Ecto neural progenitor cell (in vitro differentiated cells): ENCODE results near the gene GFRA1.

ENCODE experiments used
- DNase-seq: peaks from one replicate; pipeline ENCODE4 v3.0.0-alpha.2; 2018; ENCODE audit warnings: low spot score

GFRA1 gene

GRCh38 chr10:116270771-116271592, 2.0 kb downstream of the GFRA1 start:
- peak; percentile 74 for DNase-seq

GRCh38 chr10:116270126-116270770, 2.8 kb downstream of the GFRA1 start:
- DNase-seq: no peak

DNA sequence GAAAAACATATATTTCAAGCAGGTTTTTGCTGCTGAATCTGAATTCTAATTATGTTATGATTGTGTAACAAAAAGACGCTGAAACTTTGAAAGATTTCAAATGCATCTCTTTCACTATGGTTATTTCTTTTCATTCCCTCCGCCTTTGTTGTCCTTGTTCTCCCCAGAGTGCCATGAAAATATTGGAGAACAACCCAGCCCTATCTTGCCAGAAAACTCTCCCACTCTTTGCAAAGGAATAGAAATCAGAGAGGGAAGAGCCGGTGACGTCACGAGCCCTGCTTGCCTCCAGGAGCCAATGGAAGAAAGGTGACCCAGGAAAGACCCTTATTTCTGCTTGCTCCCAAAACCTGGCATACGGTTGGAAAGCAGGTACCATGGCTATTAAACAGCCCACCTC, 3.4 kb downstream of the GFRA1 start:
- DNase-seq: no peak

GRCh38 chr10:116268976-116269375, 4.0 kb downstream of the GFRA1 start:
- DNase-seq: no peak

- no peak for DNase-seq
Measured at GRCh38 chr10:116265686-116266085, 7.3 kb downstream of the GFRA1 start.

GRCh38 chr10:116263870-116264655, 8.9 kb downstream of the GFRA1 start:
- no peak for DNase-seq

DNA sequence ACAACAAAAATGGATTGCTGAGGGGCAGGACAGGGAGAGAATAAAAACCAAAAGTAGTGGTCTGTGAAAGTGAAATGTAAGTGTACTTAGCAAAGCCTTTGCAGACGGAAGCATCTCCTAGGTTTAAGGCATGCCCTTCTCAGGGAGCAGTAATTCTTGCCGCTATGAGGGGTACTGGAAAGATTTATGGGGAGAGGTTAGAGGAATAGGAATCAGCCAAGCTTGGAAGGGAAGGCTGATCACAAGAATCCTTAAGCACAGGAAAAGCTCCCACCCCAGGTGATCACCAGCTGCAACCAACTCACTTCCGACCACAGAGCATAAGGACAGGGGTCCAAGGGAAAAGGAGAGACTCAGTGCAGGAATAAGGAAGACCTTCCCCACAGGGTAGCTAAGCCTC, 10.3 kb downstream of the GFRA1 start:
- DNase-seq: no peak

- no peak for DNase-seq
Measured at GRCh38 chr10:116260599-116260998, 12.4 kb downstream of the GFRA1 start.

GRCh38 chr10:116259638-116260037, 13.4 kb downstream of the GFRA1 start:
- no peak for DNase-seq

DNA sequence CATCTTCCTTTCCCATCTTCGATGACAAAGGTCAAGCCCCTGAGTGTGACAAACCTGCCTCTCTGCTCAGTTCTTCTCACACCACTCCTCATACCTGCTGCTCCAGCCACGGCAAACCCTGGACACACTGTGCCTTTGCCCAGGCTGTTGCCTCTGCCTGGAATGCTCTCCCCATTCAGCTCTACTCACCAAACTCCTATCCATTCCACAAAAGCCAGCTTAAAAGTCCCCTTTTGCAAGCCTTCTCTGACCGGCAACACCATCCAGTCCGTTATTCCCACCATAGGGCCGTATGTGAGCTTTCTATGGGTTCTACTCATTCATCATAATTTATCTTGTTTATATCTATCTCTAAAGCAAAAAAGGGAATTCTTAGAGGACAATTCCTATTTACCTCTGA, 15.2 kb downstream of the GFRA1 start:
- DNase-seq: no peak

- DNase-seq: no peak
Measured at GRCh38 chr10:116256752-116257259, 16.2 kb downstream of the GFRA1 start.

DNA sequence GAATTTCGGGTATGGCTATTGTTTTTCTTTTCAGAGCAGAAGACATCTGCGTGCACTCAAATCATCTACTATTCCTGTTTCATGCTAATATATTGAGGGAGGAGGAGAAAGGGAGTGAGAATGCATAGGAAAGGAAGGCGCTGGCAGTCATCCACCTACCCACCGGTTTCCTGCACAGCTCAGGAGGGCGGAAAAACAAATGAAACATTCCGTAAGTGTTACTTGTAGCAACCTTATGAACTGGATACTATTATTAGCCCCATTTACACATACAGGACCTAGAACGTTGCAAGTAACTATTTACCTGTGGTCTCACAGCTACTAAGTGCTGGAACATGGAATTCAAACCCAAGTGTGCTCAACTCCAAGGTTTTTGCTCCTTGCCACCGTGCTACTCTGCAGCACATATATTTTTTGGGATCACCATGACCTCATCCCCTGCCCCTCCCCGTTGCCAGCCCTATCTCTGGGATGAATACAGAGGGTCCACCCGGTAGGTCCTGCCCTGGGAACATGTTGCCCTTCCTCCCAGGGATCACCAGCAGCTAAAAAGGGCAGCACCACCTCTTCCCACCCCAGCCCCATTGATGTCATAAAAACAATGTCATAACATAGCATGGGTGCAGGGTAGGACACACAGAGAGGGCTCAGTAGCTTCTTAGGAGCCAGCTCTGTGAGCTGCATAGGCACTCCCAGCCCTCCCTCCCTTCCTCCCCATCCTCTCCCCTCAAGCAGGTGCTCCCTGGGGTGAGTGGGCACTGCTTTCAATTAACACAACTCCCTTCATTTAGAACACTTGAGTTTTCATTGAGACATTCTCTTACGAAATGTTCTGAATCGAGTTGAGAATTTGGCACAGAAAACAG, 16.9 kb downstream of the GFRA1 start:
- DNase-seq: no peak

GRCh38 chr10:116254422-116255155, 18.4 kb downstream of the GFRA1 start:
- DNase-seq: no peak

DNA sequence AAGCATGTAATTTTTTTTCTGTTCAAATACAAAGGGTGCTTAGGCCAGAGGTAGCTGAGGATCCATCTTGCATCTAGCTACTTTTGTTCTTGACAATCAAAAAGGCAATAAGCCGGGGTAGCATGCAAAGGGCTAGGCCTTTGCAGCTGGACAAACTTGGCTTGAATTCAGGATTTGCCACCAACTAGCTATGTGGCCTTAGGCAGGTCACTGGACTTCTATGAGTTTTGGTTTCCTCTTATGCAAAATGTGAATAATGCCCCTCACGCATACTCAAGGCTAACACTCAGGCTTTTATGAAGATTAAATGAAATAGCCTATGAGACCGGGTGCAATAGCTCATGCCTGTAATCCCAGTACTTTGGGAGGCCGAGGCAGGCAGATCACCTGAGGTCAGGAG, 19.3 kb downstream of the GFRA1 start:
- no peak for DNase-seq

DNA sequence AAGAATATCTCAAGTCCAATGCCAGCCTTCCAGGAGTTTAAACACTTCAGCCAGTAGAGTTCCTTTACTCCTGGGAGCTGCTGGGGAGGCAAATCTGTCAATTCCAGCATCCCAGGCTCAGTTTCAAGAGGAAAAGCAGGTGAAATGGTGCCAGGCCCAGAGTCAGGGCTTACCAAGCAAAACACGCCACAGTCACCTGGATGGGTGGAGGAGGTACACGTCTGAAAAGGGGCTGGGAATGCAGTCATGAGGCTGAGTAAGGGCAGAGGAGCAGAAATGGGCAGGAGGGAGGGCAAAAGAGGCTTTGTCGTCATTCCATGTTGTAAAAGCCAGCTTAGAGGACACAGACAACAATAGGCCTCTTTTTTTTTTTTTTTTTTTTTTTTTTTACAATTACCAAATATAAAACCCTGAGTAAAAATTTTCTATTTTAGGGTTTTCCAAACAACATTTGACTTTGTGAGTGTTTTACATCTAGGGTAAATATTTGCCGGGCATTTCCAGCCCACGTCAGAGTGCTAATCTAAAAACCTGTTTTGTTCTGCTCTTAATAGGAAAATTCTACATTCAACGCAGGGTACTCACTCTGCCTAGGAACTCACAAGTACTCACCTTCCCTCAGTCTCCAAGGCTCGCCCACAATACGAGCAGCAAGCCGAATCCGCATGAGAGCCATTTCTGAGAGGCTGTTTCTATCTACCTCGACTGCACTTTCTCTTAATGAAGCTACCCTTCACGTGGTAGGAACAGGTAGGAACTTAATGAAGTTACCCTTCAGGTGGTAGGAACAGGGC, 21.2 kb downstream of the GFRA1 start:
- no peak for DNase-seq

DNA sequence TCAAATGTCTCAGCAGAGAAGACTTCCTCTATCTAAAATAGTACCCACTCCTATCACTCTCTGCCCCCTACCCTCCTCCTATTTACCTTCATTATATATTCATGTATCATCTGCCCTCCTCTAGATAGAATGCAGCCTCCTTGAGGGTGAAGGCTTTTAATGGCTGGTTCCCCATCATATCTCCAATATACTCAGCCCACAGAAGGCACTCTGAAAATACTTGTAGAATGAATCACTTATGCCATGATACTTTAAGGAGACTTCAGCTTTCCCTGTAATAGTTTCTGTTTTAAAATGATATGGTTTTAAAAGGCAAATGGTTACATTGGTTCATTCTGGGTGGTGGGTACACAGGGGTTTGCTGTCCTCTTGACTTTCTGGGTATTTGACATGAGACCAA, 25.3 kb downstream of the GFRA1 start:
- DNase-seq: no peak

- no peak for DNase-seq
Measured at GRCh38 chr10:116246263-116246662, 26.7 kb downstream of the GFRA1 start.

DNA sequence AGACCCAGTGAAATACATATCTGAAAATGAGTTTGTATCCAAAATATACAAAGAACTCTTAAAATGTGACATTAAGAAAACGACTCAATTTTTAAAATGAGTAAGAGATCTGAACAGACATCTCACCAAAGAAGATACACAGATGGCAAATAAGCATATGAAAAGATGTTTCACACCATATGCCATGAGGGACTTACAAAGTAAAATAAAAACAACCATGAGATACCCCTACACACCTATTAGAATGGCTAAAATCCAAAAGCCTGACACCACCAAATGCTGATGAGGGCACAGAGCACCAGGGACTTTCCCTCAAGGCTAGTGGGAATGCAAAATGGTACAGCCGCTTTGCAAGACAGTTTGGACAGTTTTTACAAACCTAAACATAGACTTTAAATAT, 27.9 kb downstream of the GFRA1 start:
- no peak for DNase-seq

DNA sequence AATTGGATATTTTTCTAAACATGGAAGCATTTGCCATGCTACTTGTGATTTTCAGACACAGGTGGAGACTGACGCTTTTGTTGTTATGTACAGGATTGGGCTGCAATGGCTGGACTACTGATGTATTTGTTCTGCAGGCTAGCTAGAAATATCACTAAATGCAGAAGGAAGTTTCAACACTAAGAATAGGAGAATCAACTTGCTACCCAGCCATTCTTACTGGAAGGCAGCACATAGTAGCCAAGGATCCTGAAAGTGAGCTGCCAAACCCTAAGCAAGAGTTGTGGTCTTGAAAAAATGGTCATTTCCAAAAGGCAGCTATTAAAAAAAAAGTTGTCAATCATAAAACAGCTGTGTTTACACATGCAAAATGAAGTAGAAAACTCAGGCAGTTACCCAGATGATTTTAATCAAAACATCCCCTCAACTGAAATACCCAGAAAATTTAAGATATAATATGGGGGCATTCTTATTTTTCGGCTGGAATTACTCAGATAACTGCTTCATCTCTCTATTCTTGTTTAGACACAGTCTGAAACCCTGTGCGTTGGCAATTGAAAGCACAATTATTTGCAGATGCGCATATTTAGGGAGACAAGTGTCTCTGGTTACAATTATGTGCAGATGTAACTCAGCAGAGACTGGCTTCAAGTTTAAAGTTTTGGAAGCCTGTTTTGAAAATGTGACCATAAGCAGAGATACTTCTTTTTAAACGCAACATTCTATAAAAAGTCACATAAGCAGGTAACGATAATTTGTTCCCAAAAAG, 31.2 kb downstream of the GFRA1 start:
- no peak for DNase-seq
